GM19238 (cell line): Measurements from ENCODE around the gene GAB4.
"Not testable (repeated sequence)": the region's sequence is repeated elsewhere in the genome, so short reads cannot be mapped to it uniquely, and the experiment has no call there.

ENCODE experiments used
- DNase-seq: peaks from one replicate; pipeline ENCODE4 v3.0.0; 2011; ENCODE audit warnings: low spot score; ENCODE audit not compliant: insufficient read length

GAB4 gene

GRCh38 chr22:16960220-16960883, 47.7 kb downstream of the GAB4 start:
- no peak for DNase-seq

- DNase-seq, result no peak
Measured at GRCh38 chr22:16959345-16959930, 48.6 kb downstream of the GAB4 start.

GRCh38 chr22:16958475-16958874, 49.5 kb downstream of the GAB4 start:
- DNase-seq, result no peak

- DNase-seq, result no peak
Measured at GRCh38 chr22:16957781-16958180, 50.2 kb downstream of the GAB4 start.

- DNase-seq, result no peak
Measured at GRCh38 chr22:16956290-16956689, 51.7 kb downstream of the GAB4 start.

- DNase-seq, result no peak
Measured at GRCh38 chr22:16955678-16956210, 52.3 kb downstream of the GAB4 start.

GRCh38 chr22:16955081-16955480, 52.9 kb downstream of the GAB4 start:
- no peak for DNase-seq

- DNase-seq, result no peak
Measured at GRCh38 chr22:16954060-16954403, 54.0 kb downstream of the GAB4 start.

GRCh38 chr22:16953206-16954059, 54.6 kb downstream of the GAB4 start:
- DNase-seq, result no peak

GRCh38 chr22:16949561-16949960, 58.5 kb downstream of the GAB4 start:
- no peak for DNase-seq

- no peak for DNase-seq
Measured at GRCh38 chr22:16937811-16938210, 70.2 kb downstream of the GAB4 start.

- DNase-seq, result not testable (repeated sequence)
Measured at GRCh38 chr22:16937209-16937608, 70.8 kb downstream of the GAB4 start.

GRCh38 chr22:16936625-16937024, 71.4 kb downstream of the GAB4 start:
- no peak for DNase-seq

GRCh38 chr22:16935209-16935608, 72.8 kb downstream of the GAB4 start:
- DNase-seq, result no peak

- no peak for DNase-seq
Measured at GRCh38 chr22:16933291-16934282, 74.4 kb downstream of the GAB4 start.

GRCh38 chr22:16932577-16932976, 75.4 kb downstream of the GAB4 start:
- DNase-seq, result no peak

- DNase-seq, result no peak
Measured at GRCh38 chr22:16925407-16925966, 82.5 kb downstream of the GAB4 start.

GRCh38 chr22:16922706-16923105, 85.3 kb downstream of the GAB4 start:
- no peak for DNase-seq

GRCh38 chr22:16922076-16922475, 85.9 kb downstream of the GAB4 start:
- DNase-seq, result no peak

GRCh38 chr22:16917144-16918003, 90.6 kb downstream of the GAB4 start:
- DNase-seq, result peak; percentile 18
